ENCODE results near the gene IRX4. TPM values are rescaled to one million over a fixed set of nuclear protein-coding genes. Genes with fewer than 3 reads are reported as not detected.

The IRX4 gene
- total RNA-seq, 2 experiments from 2014 or later = not detected

DNA sequence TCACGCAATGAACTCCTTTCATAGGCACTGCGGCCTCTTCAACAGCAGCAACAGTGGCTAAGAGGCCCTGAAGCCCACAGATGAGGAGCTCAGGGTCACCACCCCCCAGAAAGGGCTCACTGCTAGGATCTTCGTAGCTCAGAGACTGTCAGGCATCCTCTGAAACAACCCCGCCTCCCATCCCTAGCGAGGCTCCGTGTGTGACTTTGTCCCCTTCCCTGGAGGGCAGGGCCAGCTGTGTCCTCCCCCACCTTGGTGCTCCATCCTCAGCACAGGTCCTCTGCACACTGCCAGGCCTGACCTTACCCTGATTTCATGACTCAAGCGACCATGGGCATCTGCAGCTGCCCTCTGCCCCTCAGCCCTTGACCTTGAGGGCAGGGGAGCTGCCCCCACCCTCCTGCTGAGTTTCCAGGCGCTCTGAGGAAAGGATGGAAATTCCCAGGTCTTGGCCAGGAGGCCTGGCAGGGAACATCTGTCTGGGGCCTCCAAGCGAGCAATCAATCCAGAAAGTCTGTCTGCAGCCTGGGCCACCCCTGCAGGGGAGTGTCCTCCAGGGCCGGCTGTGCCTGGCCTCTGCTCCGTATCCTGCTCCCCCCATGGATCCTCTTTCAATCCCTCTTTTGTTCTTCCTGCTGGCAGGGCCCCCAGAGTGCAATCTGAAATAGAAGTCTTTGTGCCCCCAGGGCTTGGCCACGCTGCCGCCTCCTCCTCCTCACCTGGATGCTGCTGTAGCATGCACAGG lies 6.8 kb upstream of the IRX4 start:
- Mint-ChIP-seq H3K9me3 (no peaks in the 10 kb centered on the region), H3K36me3 (no peaks in the 10 kb centered on the region), H3K27me3 (peaks cover 49% of the 10 kb centered on the region), H3K4me3 (no peak overlapping the region), H3K27ac (no peak overlapping the region), H3K4me1 (no peaks in the 10 kb centered on the region)
- no peak for DNase-seq

GRCh38 chr5:1888541-1889251 lies 6.0 kb upstream of the IRX4 start:
- H3K4me1 Mint-ChIP-seq = peaks cover 3% of the 10 kb centered on the region
- no peak overlapping the region for H3K4me3 Mint-ChIP-seq
- H3K27ac Mint-ChIP-seq = no peak overlapping the region
- H3K36me3 Mint-ChIP-seq = no peaks in the 10 kb centered on the region
- DNase-seq = no peak
- H3K27me3 Mint-ChIP-seq = peaks cover 52% of the 10 kb centered on the region
- H3K9me3 Mint-ChIP-seq = no peaks in the 10 kb centered on the region

GRCh38 chr5:1887588-1888360 lies 5.0 kb upstream of the IRX4 start:
- Mint-ChIP-seq H3K4me1 (peaks cover 4% of the 10 kb centered on the region), H3K9me3 (no peaks in the 10 kb centered on the region), H3K36me3 (no peaks in the 10 kb centered on the region), H3K27ac (no peak overlapping the region), H3K4me3 (no peak overlapping the region), H3K27me3 (peaks cover 54% of the 10 kb centered on the region)
- no peak for DNase-seq

- Mint-ChIP-seq H3K36me3 (no peaks in the 10 kb centered on the region), H3K4me3 (no peak overlapping the region), H3K9me3 (no peaks in the 10 kb centered on the region), H3K4me1 (peaks cover 4% of the 10 kb centered on the region), H3K27ac (no peak overlapping the region), H3K27me3 (peaks cover 56% of the 10 kb centered on the region)
- no peak for DNase-seq
Observed at GRCh38 chr5:1886846-1887587, 4.3 kb upstream of the IRX4 start.

DNA sequence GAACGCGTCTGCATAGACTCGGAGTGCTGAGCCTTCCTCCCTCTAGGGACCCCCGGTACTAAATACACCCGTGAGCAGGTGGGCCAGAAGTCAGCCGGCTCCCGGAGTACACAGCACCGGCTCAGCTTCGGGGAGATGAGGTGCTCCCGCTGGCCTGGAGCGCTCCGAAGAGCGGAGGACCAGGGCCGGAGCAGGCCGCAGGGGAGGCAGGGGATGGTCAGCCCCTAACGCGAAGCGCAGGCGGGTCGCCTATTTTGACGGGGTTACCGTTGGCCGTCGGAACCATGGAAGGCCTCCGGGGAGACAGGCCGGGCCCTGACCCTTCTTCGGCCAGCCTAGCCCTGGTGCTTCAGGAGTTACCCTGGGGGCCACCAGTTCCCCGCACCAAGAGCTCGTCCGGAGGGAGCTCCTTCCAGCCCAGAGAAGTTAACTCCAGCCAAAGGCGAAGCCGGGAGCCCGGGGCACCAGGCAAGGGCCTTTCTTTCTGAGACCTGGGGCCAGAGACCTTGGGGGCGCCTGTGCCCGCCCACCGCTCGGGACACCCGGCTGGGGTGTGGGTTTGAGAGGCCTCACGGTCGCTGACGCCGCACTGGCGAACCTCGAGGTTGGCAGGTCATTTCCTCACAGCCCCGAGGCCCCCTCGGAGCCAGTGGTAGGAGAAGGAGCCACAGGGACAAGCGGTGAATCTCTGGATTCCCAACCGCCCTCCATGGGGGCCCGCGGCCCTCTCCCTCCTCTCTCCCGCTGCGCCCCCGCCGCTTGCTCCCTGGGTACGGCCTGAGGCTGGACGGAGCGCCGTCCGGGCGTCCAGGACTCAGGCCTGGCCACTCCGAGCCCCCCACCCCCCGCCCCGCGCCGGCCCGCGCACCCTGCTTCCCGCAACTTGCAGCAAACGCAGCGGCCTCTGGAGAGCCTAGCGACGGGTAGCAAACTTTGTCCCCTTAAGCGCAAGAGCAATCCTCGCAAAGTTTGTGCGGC lies 3.4 kb upstream of the IRX4 start:
- DNase-seq = no peak
- Mint-ChIP-seq H3K4me1 (peaks cover 6% of the 10 kb centered on the region), H3K4me3 (no peak overlapping the region), H3K27ac (no peak overlapping the region), H3K36me3 (no peaks in the 10 kb centered on the region), H3K27me3 (peaks cover 63% of the 10 kb centered on the region), H3K9me3 (no peaks in the 10 kb centered on the region)

DNA sequence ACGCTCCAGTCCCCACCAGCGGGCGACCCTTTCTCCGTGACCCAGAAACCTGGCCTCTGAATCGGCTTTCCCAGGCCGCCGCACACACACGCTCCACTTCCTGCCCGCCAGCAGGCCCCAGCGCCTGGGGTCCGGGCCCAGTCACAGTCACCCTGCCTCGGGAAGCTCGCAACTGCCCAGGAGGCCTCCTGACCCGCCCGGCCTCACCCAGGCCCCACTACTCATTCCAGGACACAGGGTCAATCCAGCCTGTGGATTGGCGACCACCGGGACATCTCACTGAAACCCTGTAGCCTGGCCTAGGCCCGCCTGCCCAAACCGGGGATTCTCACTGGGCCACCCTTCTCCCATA lies 2.7 kb upstream of the IRX4 start:
- Mint-ChIP-seq H3K27me3 (peaks cover 71% of the 10 kb centered on the region), H3K4me3 (no peak overlapping the region), H3K4me1 (peaks cover 8% of the 10 kb centered on the region), H3K27ac (no peak overlapping the region), H3K36me3 (no peaks in the 10 kb centered on the region), H3K9me3 (no peaks in the 10 kb centered on the region)
- no peak for DNase-seq

DNA sequence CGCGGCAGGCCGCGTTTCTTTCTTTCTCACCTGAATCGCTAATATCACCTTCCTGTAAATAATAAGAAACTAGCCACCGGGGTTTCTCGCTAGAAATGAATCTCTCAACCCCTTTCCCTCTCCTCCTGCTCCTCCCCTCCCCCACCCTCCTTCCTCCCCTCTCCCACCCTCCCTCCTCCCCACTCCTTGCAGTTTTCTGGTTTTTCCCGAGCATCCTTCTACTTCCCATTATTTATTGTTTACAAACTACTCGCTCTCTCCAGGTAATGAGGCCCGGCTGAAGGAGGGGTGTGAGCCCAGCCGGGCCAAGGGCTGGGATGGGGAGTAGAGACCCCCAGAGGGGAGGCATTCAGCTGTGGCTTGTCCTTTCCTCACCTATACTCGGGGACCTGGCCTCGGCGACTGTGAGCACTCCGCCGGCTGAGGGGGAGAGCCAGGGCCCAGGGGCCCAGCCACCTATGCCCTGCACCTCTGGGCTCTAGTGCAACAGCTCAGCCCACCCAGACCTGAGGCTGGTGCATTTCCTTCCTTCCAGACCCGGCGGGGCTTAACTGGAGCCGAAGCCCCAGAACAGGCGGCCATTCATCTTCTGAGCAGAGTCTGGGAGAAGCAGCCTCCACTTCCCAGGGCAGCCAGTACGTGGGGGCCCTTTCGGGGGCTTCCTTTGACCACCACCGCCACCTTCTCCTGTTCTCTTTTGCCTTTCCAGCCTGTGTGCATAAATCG lies 2.1 kb upstream of the IRX4 start:
- Mint-ChIP-seq H3K9me3 (no peaks in the 10 kb centered on the region), H3K27me3 (peaks cover 74% of the 10 kb centered on the region), H3K4me3 (no peak overlapping the region), H3K36me3 (no peaks in the 10 kb centered on the region), H3K27ac (no peak overlapping the region), H3K4me1 (peaks cover 11% of the 10 kb centered on the region)
- DNase-seq = no peak

DNA sequence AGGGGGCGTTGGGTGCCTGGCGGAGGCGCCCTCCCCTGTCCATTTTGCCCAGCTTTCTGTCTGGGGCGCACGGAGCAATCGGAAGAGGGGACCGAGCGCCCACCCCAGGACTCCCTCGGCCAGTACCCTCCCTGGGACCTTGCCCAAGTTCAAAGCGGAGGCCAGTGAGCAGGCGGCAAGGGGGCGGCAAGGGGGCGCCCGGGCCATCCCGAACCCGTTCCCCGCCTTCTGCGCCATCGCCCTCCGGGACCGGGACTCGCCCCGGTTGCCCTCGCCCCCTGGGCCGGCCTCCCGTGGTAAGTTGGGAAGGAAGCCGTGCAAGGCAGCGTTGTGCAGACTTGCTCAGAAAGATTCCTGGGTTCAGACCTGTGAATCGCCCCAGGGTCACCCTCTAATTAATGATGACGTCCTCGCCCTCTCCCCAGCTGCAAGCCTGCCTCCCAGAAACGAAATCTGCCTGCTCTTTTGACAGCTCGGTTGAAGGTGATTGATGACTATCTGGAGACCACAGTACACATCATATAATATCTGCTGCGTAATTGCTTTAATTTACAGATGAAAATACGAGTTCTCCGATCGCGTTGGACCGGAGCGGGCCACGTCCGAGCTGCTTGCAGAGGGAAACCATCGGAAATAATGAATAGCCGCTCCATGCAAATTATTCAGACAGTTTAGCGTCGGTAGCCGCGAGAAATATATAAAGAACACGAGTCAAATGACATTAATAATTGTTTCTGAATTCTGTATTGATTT lies 1.4 kb upstream of the IRX4 start:
- Mint-ChIP-seq H3K4me1 (peaks cover 11% of the 10 kb centered on the region), H3K27me3 (peaks cover 78% of the 10 kb centered on the region), H3K36me3 (no peaks in the 10 kb centered on the region), H3K4me3 (no peak overlapping the region), H3K9me3 (no peaks in the 10 kb centered on the region), H3K27ac (no peak overlapping the region)
- no peak for DNase-seq

GRCh38 chr5:1883120-1883924 lies 597 bp upstream of the IRX4 start:
- DNase-seq = no peak
- no peaks in the 10 kb centered on the region for H3K36me3 Mint-ChIP-seq
- no peaks in the 10 kb centered on the region for H3K9me3 Mint-ChIP-seq
- H3K4me1 Mint-ChIP-seq = peaks cover 11% of the 10 kb centered on the region
- no peak overlapping the region for H3K27ac Mint-ChIP-seq
- peaks cover 76% of the 10 kb centered on the region for H3K27me3 Mint-ChIP-seq
- no peak overlapping the region for H3K4me3 Mint-ChIP-seq

DNA sequence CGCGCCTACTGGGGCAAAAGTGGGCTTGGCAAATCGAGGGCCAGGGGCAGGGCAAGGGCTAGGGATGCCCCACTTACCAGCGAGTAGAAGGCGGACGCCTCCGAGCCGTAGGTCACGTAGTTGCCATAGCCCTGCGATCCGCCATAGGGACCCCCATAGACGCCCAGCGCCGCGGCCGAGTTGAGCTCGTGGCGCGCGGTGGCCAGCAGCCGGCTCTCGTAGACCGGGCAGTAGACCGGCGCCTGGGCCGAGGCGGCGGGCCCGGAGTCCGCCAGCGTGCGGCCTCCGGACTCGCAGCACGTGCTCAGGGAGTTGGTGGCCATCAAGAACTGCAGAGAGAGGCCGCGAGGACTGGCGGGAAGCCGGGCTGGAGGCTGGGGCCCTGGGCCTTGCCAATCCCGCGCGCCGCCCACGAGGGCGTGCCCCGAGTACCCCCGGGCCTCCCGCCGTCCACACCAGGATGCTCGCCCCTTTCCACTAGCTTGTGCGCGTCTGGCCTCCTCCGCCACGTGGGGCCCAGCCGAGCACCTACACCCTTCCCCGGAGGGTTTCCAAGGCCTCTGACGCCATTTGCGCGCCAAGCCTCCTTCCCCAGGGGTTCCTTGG lies 891 bp downstream of the IRX4 start:
- Mint-ChIP-seq H3K27me3 (peaks cover 76% of the 10 kb centered on the region), H3K4me3 (no peak overlapping the region), H3K27ac (no peak overlapping the region), H3K4me1 (peaks cover 14% of the 10 kb centered on the region), H3K9me3 (no peaks in the 10 kb centered on the region), H3K36me3 (no peaks in the 10 kb centered on the region)
- no peak for DNase-seq

GRCh38 chr5:1881098-1881572 lies 1.6 kb downstream of the IRX4 start:
- DNase-seq = no peak
- Mint-ChIP-seq H3K9me3 (no peaks in the 10 kb centered on the region), H3K36me3 (no peaks in the 10 kb centered on the region), H3K4me3 (no peak overlapping the region), H3K4me1 (peaks cover 14% of the 10 kb centered on the region), H3K27me3 (peaks cover 78% of the 10 kb centered on the region), H3K27ac (no peak overlapping the region)

All from activated naive CD8-positive, alpha-beta T cell treated with anti-CD3 and anti-CD28 coated beads for 36 hours (primary cell).